Heart left ventricle (tissue), 16 donors: ENCODE data around the gene NDRG4. TPM values are rescaled to one million over a fixed set of nuclear protein-coding genes. Genes with fewer than 3 reads are reported as not detected.

ENCODE experiments used
- ATAC-seq, 4 donors: fragments of 200-7000 bp; cut with Tn5 transposase; one replicate each; pipeline ENCODE4 v1.9.1; 2020 to 2022; ENCODE audit warnings: moderate library complexity in 4 of 4, mild to moderate bottlenecking in 3 of 4, moderate number of reproducible peaks in 1 of 4
- DNase-seq, 5 donors: peaks; one replicate each; pipeline ENCODE4 v3.0.0-alpha.2; 2020
- H3K27ac ChIP-seq, 12 donors: fragments of 200-600 bp; sonication (generic) in 4 of 12; one replicate each; pipeline versions ENCODE4 v1.5.0 to v1.8.0; 2016 to 2022; ENCODE audit warnings: mild to moderate bottlenecking in 2 of 12
- H3K27me3 ChIP-seq, 9 donors: fragments of 200-600 bp; sonication (generic) in 2 of 9; one replicate each; pipeline versions ENCODE4 v1.5.1 to v1.8.0; 2016 to 2022; ENCODE audit warnings: mild to moderate bottlenecking in 3 of 9
- H3K36me3 ChIP-seq, 9 donors: fragments of 200-600 bp; sonication (generic) in 2 of 9; one replicate each; pipeline versions ENCODE4 v1.5.0 to v1.8.0; 2018 to 2022; ENCODE audit warnings: mild to moderate bottlenecking in 2 of 9
- H3K4me1 ChIP-seq, 12 donors: fragments of 200-600 bp; sonication (generic) in 4 of 12; one replicate each; pipeline versions ENCODE4 v1.5.0 to v1.8.0; 2016 to 2022; ENCODE audit warnings: mild to moderate bottlenecking in 3 of 12
- H3K4me3 ChIP-seq, 12 donors: fragments of 200-600 bp; sonication (generic) in 4 of 12; one replicate each; pipeline versions ENCODE4 v1.5.0 to v1.8.0; 2017 to 2022; ENCODE audit warnings: mild to moderate bottlenecking in 9 of 12, moderate library complexity in 4 of 12
- H3K9me3 ChIP-seq, 12 donors: fragments of 200-600 bp; sonication (generic) in 4 of 12; one replicate each; pipeline versions ENCODE4 v1.5.0 to v1.8.0; 2016 to 2022; ENCODE audit warnings: mild to moderate bottlenecking in 1 of 12
- POLR2A ChIP-seq, 2 donors: fragments of 450-650 bp; IDR thresholded peaks; one replicate each; pipeline ENCODE4 v1.6.1; 2017; ENCODE audit warnings: antibody characterized with exemption in 2 of 2, mild to moderate bottlenecking in 2 of 2, moderate library complexity in 2 of 2
- WGBS, 4 donors: extraction: QIAGEN DNeasy Blood & Tissue Kit in 2 of 4; methylation state at CpG; one replicate each; pipeline versions ENCODE4 v1.1.5 to v1.1.7; 2013 to 2018; 5-methylcytosine and 5-hydroxymethylcytosine counted together
- intact Hi-C, 10 donors: fragments of 100-400 bp; cut with DNase I; formaldehyde crosslinking; loops; one replicate each; pipeline versions ENCODE4 v1.11.1 to v1.14.2; 2022
- polyA plus RNA-seq, 2 donors: library from polyadenylated mRNA; stranded (reverse); fragments of 200-250 nt; gene quantifications; one replicate each; pipeline ENCODE4 v1.2.3, GENCODE V29; 2013
- total RNA-seq, 9 donors: library from RNA; depleted of rRNA in 2 of 9; stranded (reverse); fragments of >200 nt in 2 of 9; fragmentation: NEBNext Ultra II Directional in 3 of 9; extraction: Animal tissue kit (Norgen Biotek cat#: 25700) in 3 of 9; gene quantifications; one replicate each; pipeline versions ENCODE4 v1.1.0 to v1.2.4, GENCODE V29; 2016 to 2023
- TF ChIP-seq, protein P1 (sequence below), 12 donors: fragments of 200-600 bp; sonication (generic) in 4 of 12; IDR thresholded peaks; one replicate each; pipeline versions ENCODE4 v1.5.0 to v1.8.0; 2018 to 2022; ENCODE audit warnings: antibody characterized with exemption in 12 of 12, mild to moderate bottlenecking in 5 of 12
- donor health status: ischemic (EF 13 %, LVEDD 7.1; RV severe dilation, severe dysfunction).
- donor health status: healthy with polysubstance abuse.
- donor health status: DM: no; HTN: yes; CAD: no.
- donor health status: DM: no; HTN: no; CAD: no.
- donor health status: ischemic (EF 25% LVEDD 6.9; RV normal size, moderate dysfunction).
- donor health status: ischemic (EF 25% LVEDD 5.7; RV mildly dilated, moderate dysfunction).
- donor health status: healthy.
- donor health status: DM: yes; HTN: yes; CAD: no.
- donor health status: ischemic (EF 35%, LVEDD 5.7; RV mildly dilated, moderate dysfunction).
- donor health status: nonischemic (EF 11% LVEDD 7.7; RV severe dilation, severe dysfunction).
- donor health status: DM: yes; HTN: yes; CAD: no.
- donor health status: PGD.
- donor health status: ischemic (EF 29% LVEDD 5.4; RV normal size, mild dysfunction).
- donor health status: nonischemic (EF 23%, LVEDD 6.1; RV moderate dilation, normal function).

NDRG4 gene
- total and polyA plus RNA-seq, 11 donors = 294 to 1,429 (median 742) TPM

DNA sequence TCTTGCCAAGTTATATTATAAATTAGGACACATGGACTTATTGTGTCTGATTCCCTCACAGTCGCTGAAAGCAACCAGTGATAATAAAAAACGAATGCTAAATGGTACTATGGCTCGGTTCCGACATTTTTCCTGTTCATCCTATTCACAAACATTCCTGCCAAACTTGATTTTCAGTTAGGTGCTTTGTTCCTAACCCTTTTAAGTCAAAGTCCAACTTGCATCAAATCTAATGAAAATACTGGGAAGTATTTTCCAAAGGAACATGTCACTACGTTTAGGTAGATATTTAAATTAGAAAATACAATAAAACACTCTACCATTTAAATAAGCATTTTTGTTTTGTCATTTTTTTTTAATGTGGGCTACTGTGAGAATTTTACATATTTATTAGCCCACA lies 36.3 kb downstream of the NDRG4 start:
- 53 to 68% (median 60%) methylated on average over 5 of the region's 5 CpGs for WGBS, 4 donors
- peaks cover 0 to 36% (median 3%) of the 10 kb centered on the region in 12 donors for H3K4me1 ChIP-seq
- intact Hi-C loops = loop anchor here in 1 of 10 donors (10.0 kb wide), 1 partner anchor 49 kb away; no protein-coding TSS in a partner anchor
- no peak overlapping the region for H3K4me3 ChIP-seq
- peaks cover 0 to 100% (median 99%) of the 10 kb centered on the region in 9 donors for H3K36me3 ChIP-seq
- TF ChIP-seq POLR2A (IDR thresholded peaks at IDR 0.05) = no peak
- TF ChIP-seq, protein P1, sequence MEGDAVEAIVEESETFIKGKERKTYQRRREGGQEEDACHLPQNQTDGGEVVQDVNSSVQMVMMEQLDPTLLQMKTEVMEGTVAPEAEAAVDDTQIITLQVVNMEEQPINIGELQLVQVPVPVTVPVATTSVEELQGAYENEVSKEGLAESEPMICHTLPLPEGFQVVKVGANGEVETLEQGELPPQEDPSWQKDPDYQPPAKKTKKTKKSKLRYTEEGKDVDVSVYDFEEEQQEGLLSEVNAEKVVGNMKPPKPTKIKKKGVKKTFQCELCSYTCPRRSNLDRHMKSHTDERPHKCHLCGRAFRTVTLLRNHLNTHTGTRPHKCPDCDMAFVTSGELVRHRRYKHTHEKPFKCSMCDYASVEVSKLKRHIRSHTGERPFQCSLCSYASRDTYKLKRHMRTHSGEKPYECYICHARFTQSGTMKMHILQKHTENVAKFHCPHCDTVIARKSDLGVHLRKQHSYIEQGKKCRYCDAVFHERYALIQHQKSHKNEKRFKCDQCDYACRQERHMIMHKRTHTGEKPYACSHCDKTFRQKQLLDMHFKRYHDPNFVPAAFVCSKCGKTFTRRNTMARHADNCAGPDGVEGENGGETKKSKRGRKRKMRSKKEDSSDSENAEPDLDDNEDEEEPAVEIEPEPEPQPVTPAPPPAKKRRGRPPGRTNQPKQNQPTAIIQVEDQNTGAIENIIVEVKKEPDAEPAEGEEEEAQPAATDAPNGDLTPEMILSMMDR (IDR thresholded peaks at IDR 0.05) = no peak
- no peaks in the 10 kb centered on the region for H3K9me3 ChIP-seq
- DNase-seq = no peak
- H3K27me3 ChIP-seq = no peaks in the 10 kb centered on the region
- no peak overlapping the region for H3K27ac ChIP-seq
- no peak for ATAC-seq

DNA sequence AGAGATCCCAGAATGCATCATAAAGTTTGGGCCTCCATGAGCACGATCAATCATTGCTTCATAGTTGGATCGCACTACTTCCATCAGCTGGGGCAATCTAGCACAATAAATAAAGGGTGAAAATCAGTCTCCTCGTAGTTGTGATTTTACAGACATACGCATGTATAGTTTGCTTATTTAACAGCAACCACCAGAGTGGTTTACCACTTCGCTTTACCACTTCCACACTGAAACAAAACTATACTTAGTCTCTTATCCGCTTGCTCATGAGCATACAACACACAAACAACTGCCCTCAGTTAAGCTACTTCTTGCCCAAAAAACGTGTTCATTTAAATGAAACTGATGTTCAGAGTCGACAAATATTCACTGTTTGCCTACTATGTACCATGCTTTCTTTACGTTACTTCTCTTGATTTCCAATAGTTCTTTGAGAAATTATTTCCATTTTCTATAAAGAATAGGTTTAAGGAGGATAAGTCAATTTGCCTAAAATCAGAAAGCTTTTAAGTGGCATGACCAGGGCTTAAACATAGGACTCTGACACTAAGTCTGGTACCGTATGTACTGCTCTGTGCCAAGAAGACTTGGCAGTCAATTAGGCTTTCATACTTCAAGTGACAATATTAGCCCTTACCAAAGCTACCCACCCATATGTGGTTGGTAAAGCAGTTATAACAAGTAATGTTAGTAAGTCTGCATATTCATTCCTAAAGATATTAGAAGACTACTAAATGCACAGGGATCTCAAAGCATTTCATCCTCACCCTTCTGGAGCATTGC lies 37.4 kb downstream of the NDRG4 start:
- intact Hi-C loops = loop anchor here in 1 of 10 donors (10.0 kb wide), 1 partner anchor 47 kb away; no protein-coding TSS in a partner anchor
- WGBS, 4 donors = 81 to 86% (median 84%) methylated on average over 10 of the region's 10 CpGs
- DNase-seq (no peak), ATAC-seq (peak; percentile 44 to 84 (median 71))
- Histone ChIP-seq H3K4me3 (no peak overlapping the region), H3K27ac (peak overlapping the region in 1 of 12 donors; percentile 2), H3K36me3 (peaks cover 0 to 100% (median 99%) of the 10 kb centered on the region in 9 donors), H3K4me1 (peaks cover 0 to 36% (median 3%) of the 10 kb centered on the region in 12 donors), H3K9me3 (no peaks in the 10 kb centered on the region), H3K27me3 (no peaks in the 10 kb centered on the region)
- TF ChIP-seq, protein P1 (IDR thresholded peaks at IDR 0.05) = no peak
- no peak for TF ChIP-seq POLR2A (IDR thresholded peaks at IDR 0.05)

DNA sequence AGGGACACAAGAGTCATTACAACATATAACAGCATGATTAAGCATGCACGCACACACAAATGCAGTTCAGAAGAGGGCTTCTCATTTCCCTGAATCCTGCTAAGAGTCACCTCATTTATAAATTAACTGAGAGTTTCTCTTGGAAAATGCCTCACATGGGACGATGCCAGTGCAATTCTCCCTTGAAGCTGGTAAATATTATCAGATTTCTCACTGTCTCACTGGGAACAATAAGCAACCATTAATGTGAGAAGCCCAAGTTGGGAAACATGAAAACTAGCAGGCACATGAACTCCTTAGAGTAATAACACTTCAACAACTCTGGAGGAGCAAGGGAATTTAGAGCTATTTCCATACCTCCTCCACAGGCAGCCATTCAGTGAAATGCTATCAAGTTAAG lies 41.8 kb downstream of the NDRG4 start:
- Histone ChIP-seq H3K4me1 (peaks cover 0 to 14% (median 0%) of the 10 kb centered on the region in 12 donors), H3K4me3 (no peak overlapping the region), H3K27ac (no peak overlapping the region), H3K36me3 (peaks cover 2 to 100% (median 99%) of the 10 kb centered on the region in 9 donors), H3K27me3 (no peaks in the 10 kb centered on the region), H3K9me3 (no peaks in the 10 kb centered on the region)
- DNase-seq = no peak
- intact Hi-C loops = loop anchor here in 2 of 10 donors (5.0 kb wide), 1 partner anchor 36 kb away; no protein-coding TSS in a partner anchor
- ATAC-seq = no peak
- WGBS, 4 donors = 88 to 94% (median 91%) methylated on average over 2 of the region's 2 CpGs
- TF ChIP-seq, protein P1 (IDR thresholded peaks at IDR 0.05) = no peak
- TF ChIP-seq POLR2A (IDR thresholded peaks at IDR 0.05) = no peak

DNA sequence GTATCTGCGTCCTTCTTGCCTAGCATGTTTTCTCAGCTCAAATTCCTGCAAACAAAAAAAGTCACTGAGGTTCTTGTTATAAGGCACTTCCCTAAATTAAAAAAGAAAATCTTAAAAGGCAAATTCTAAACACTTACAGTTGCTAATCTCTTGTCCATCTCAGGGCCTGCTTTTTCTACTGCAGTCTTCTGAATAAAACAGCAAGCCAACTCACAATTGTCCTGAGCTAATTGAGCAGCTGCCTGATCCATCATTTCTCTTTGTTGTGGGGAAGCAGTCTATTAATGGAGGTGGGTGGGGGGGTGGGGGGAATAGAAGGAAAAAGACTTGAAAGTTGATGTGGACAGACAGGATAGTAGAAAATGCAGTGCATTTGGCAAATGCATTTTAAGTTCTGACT lies 42.3 kb downstream of the NDRG4 start:
- WGBS, 4 donors = 75 to 84% (median 81%) methylated on average over 1 of the region's 1 CpG
- Histone ChIP-seq H3K27me3 (no peaks in the 10 kb centered on the region), H3K27ac (no peak overlapping the region), H3K4me1 (peaks cover 0 to 9% (median 0%) of the 10 kb centered on the region in 12 donors), H3K4me3 (no peak overlapping the region), H3K9me3 (no peaks in the 10 kb centered on the region), H3K36me3 (peaks cover 2 to 100% (median 99%) of the 10 kb centered on the region in 9 donors)
- DNase-seq (no peak), ATAC-seq (no peak)
- TF ChIP-seq, protein P1 (IDR thresholded peaks at IDR 0.05) = no peak
- TF ChIP-seq POLR2A (IDR thresholded peaks at IDR 0.05) = no peak
- intact Hi-C loops = loop anchor here in 2 of 10 donors (5.0 kb wide), 1 partner anchor 35 kb away; no protein-coding TSS in a partner anchor
